GM21619 (cell line): ENCODE measurements around the gene THBS1.

Experiments used
- ATAC-seq: cut with Tn5 transposase; IDR thresholded peaks from one replicate; pipeline ENCODE4 v1.9.1; 2021; ENCODE audit not compliant: unreplicated experiment

Gene THBS1

DNA sequence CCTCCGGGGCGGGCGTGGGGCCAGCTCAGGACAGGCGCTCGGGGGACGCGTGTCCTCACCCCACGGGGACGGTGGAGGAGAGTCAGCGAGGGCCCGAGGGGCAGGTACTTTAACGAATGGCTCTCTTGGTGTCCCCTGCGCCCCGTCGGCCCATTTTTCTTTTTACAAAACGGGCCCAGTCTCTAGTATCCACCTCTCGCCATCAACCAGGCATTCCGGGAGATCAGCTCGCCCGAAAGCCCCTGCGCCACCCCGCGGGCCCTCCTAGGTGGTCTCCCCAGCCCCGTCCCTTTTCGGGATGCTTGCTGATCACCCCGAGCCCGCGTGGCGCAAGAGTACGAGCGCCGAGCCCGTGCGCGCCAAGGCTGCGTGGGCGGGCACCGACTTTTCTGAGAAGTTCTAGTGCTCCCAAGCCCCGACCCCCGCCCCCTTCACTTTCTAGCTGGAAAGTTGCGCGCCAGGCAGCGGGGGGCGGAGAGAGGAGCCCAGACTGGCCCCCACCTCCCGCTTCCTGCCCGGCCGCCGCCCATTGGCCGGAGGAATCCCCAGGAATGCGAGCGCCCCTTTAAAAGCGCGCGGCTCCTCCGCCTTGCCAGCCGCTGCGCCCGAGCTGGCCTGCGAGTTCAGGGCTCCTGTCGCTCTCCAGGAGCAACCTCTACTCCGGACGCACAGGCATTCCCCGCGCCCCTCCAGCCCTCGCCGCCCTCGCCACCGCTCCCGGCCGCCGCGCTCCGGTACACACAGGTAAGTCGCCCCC lies at the start of gene THBS1:
TSS of gene THBS1 (plus strand) at position 595 of the 757 bp plus-strand sequence. CDS start 779 bp downstream, outside the sequence.
- peak; percentile 20 for ATAC-seq

DNA sequence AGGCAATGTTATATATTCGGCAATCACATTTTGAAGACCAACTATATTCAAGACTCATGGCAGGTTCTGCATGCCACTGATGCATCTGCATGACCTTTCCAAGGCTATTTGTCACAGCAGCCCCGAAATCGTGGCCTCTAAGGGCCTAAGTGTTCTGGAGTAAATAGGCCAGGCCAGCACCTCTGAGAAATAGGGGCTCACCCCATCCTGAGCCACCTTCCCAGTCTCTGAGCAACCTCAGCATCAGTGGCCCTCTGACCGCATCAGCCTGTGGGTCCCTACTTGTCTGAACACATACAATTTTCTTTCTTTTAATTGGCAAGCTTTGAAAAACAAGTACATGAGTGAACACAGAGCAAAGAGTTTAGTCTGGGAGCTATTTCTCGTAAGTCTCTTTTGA lies 45.9 kb upstream of the THBS1 start:
- ATAC-seq: no peak

DNA sequence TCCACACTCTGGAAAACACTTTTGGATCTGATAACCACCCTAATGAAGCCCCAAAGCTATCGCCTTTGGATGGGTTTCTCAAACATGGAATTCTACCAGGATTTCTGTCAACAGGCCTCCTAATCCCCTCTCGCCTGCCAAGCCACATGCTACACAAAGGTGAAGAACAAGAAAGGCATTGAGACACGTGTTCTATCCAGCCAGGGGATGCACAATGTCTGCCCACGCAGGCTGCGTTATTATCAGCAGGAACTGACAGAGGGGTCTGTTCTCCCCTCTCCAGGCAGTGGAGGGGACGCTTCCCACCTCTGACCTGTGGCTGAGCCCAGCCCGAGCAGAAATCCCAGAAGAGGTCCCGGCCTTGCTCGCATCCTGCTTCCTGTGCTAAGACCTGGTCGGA lies 45.4 kb upstream of the THBS1 start:
- no peak for ATAC-seq

DNA sequence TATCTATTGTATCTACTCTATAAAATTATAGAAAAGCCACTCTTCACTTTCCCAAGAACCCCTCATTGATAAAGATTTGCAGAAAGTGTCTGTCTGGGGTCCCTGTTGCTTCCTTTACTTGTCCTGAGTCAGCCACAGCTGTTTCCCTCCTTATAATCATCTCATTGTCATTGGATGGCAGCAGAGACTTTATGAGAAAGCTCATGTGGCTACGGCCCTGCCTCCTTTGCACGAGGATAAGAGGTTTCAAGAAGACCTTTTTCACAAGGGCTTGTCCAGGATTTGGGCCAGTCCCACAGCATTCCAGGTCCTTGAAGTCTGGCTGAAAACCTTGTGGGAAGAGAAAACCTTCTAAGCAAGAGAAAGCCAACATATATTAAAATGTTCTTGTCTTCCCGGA lies 41.9 kb upstream of the THBS1 start:
- ATAC-seq: no peak

DNA sequence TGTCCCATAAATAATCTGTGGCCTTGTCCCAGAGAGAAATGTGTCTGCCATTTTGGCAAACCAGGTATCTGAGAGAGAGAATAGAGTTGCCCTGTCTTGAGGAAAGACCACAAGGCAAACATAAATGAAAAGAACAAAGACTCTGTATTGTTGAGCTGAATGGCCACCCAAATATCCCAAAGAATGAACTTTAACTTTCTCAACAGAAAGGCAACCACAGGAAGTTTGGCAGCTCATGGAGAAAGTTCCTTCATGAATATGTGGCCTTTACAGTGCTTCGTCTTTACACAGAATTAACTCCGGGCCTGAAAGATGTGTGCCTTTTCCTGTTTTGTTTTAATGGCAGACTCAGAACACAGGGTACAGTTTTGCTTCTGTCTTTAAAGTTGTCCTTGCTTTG lies 41.4 kb upstream of the THBS1 start:
- no peak for ATAC-seq

DNA sequence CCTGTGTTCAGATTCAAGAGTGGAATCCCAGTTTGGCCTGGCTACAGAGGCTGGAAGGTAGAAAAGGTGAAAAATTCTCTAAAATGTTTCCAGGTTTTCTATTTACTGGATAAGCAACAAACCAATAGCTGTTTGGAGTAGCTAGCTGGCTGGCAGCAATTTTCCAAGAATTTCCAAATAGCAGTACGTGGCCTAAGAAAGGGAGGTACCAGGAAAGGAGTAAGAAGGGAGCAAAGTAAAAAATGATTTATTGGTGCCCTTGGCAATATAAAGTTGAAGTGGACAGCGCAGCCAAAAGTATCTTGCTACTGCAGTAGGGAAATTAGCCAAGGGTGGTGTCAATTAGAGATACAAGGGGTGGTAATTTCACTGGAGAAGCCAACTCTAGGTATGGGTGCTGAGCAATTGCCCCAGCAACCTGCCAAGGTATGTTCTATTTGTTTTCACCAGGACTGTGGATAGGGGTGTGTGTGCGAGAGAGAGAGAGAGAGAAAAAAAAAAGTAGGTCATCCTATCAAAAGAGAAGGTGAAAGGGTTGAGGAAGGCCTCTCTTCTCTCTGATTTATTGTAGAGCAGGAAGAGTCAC lies 40.8 kb upstream of the THBS1 start:
- no peak for ATAC-seq

DNA sequence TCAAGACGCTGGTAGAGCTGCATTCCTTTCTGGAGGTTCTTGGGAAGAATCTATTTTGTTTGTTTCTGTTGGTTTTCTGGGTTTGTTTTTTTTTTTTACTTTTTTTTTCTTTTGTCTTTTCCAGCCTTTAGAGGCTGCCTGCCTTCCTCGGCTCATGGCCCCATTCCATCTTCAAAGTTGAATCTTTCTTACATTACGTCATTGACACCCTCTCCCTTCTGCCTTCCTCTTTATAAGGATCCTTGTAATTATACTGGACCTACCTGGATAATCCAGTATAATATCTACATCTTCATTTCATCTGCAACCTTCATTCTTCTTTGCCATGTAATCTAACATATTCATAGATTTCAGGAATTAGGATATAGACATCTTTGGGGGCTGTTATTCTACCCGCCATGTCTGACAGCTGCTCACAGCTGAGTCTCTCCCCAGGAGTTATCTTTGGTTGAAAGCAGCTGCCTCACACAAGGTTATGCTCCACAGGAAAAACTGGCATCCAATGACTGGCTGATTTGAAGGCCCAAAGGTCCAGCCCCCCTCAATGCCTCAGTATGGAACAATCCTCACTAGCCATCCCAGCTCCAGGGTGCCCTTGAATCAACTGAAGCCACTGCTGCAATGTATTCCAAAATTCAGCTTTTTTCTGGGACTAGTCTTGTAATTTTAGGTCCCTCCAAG lies 38.4 kb upstream of the THBS1 start:
- no peak for ATAC-seq

DNA sequence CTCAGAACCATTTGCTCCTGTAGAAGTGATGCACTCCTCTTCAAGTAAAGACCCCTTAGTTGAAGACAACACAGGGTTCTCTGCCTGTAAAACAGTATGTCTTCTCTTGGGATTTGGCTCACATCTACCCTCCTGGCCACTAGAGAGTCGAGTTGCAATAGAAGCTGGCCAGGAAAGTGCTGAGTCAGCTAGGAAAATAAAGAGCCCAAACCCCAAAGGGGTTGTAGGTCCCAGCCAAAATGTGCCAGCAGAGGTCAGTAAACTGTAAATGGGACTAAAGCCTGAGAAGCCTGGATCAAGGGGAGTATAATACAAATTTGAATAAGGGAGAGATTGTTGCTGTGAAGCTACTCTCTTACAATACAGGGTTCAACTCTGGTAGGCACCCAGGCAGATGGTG lies 37.2 kb upstream of the THBS1 start:
- no peak for ATAC-seq

DNA sequence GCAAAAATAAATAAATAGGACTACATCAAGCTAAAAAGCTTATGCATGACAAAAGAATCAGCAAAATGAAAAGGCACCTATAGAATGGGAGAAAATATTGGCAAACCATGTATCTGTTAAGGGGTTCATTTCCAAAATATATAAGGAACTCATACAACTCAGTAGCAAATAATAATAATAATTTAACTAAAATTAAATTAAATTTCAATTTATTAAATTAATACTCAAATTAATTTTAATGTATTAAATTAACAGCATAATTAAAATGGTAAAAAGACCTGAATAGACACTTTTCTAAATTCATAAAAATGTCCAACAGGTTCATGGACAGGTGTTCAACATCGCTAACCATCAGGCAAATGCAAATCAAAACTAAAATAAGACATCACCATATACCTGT lies 34.0 kb upstream of the THBS1 start:
- ATAC-seq: no peak

DNA sequence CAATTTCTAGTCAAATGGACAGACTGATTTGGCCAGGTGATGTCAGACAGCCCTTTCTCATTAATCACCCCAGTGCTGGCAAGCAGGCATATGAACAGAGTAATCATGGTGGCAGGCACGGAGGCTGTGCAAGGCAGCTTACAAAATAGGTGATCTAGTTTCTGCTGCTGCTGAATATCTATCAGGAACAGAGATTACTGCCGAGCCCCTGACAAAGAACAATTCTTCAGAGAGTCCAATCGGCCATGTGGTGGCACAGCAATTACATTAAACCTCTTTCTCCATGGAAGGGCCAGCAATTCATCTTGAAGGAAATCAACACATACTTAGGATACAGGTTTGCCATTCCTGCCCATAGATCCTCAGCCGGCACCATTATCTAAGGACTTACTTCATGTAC lies 32.3 kb upstream of the THBS1 start:
- ATAC-seq: no peak

DNA sequence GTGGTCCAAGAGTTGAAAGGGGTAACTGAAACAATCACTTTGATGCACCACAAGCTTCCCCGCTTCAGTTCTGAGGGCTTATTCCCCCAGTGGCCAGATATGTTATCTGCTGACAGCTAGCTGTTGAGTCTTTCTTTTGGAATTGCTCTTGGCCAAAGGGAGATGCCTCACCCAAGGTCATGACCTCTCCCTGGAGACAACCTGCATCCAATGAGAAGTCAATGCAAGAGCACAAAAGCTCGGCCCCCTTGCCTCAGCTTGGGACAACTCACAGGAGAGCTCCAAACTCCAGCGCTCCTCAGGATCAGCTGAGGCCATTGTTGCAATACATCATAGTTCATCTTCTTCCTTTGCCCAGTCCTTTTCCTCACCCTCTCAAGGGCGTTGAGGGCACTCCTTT lies 31.0 kb upstream of the THBS1 start:
- ATAC-seq: no peak

DNA sequence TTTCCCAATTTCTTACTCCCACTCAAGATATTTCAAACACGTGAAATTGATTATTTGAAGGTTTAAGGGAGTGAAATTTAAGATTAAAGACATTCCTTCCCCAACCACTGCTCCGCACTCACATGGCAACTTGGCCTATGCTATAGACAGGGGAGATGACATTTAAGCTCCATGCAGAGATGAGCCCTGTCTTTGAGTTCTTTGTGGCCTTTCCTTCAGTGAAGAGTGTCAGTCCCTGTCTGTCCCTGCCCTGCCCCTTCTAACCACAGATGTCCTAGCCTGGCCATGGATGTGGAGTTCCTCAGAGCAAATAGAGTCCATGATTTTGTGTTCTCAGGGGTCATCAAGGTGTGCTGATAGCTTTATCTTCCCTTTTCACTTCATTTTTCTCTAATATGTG lies 29.4 kb upstream of the THBS1 start:
- ATAC-seq: no peak

DNA sequence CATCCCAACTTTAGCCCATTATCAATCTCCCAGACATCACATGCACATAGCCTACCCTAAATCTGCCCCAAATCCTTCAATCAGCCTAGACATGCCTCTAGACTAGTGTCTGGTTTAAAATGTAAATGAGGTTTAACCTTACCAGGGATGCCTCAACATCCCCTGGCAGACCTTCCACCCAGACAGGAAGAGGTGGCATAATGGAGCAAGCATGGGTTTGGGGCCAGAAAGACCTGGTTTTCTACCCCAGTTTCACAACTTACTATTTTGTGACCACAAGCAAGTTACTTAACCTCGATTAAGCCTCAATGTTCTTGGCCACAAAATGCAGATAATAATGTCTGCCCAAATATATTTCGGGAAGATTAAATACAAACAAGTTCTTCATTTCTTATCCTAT lies 28.3 kb upstream of the THBS1 start:
- no peak for ATAC-seq

DNA sequence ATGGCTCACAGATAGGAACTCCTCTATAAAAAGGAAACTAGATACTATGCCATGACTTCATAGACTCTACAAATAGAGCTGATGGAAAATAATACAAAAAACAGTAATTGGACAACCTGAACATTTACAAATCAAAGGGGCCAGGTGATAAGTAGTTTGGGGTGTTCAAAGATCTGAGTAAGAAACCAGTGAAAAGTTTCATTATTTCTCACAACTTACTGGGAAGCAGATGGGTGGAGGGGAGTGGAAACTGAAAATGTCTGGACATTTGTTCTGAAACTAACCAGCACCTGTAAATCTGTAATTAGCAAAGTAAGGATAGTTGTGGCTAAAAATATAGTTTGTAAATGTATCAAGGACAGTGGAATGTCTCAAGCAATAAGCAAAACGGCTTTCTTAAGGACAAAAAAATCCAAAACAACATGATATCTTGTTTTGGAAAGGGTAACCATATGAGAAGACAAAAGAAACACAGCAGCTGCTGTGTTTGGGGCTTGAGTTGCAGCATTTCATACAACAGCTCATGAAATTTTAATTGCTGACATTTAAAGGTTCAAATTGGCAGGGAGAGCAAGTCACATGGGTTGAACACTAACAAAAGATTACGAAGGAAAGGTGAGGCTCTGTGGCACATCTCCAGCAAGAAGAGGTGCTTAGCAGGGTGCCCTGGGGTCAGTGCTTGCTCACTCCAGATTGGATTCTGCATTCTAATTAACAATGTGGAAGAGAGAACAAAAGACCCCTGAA lies 26.8 kb upstream of the THBS1 start:
- ATAC-seq: no peak

DNA sequence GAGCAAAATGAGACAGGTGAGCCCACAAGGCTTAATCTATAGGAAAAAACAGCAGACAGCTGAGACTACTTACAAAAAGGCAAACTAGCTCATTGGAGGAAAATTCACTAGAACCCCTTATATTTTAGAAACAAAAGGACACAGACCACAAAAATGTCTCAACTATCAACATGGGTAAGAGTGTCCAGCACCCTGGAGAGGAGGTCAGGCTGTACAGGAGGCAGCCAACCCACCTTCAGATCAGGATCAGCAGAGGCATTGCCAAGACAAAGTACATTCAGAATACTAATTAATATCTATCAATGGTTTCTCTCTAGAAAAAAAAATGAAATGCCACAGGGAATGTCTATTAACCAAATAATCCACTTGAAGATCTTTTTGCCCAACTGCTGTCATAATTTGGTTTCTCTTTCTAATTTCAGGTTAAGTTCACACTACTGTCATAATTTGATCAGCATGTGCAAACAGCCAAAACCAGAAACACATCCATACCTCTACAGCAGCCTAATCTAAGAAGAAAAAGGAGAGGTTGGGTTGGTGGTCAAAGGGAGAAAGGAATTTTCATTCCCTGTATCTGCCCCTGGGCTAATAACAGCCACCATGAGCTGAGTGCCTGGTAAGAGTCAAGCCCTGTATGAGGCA lies 26.0 kb upstream of the THBS1 start:
- ATAC-seq: no peak

DNA sequence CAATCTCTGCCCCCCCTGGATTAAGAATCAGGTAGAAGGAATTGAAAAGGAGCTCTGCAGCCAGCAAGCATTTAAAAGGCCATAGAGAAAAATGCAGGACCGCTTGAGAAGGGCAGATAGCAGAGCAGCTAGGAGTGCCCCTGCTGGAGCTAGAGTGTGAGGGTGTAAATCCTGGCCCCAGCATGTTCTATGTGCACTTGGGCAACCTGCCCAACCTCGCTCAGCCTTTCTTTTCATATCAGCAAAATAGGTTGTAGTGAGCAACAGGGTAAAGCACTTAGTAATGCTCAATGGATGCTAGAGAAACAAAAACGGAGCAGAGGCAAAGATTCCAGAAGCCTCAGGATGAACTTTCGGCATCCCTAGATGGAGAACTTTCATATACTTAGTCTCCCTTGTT lies 25.0 kb upstream of the THBS1 start:
- ATAC-seq: no peak

DNA sequence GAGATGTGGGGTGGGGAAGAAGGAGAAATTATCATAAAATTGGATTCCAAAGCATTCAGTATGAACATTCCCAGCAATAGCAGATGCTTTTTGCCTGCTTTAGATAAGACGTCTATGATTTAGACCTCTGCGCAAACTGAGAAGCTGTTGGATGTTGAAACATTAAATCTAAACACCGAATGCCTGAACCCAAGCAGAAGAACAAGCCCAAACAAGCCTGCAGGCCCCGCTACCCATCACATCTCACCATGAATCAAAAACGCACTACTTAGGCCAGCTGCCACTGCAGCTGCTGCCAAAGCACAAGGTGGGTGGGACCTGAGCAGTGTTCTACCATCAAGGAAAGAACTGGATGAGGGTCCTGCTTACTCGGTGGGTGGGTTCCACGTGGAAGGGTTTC lies 24.4 kb upstream of the THBS1 start:
- ATAC-seq: no peak

DNA sequence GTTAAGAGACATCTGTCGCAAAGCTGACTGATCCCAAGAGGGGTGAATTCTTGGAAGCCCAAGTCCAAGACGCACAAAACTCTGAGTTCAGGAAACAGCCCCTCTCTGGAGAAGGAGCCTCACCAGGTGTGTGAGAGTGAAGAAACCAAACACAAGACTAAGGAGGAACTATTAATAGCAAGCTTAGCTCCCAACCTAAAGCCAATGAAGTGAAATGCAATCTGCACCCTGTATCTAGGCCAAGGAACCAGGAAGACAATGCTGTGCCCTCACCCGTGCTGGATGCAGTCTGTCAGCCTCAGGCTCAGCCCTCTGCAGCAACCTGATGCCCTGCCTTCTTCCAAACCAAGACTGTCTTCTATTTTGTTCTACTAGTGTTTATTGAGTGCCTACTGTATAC lies 22.5 kb upstream of the THBS1 start:
- no peak for ATAC-seq

DNA sequence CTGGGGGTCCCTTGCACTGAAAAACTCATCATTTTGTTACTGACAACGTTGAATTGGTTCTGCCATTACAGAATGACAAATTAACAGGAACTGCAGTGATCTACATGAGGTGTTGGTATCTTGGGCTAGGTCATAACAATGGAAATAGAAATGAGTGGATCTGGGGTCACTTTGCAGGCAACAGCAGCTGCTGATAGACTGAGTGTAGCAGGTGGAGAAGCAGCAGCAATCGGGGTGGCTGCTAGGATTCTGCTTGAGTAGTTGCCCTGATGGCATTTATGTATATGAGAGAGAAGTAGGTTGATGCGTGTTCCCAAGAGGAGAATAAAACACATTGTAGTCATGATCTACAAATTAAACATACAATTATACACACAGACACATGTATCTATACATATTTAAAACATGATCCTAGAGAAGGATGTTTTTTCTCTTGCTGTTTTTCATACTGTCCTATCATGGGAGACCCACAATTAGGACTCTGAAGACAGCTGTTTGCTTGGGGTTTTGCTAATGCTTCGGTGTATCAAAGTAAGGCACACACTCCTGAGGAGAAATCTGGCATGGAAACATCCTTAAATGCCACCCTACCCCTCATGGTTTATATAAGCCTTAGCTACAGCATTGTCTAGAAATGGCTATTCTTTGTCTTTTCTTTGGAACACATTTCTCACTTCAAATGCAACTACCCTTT lies 15.8 kb upstream of the THBS1 start:
- no peak for ATAC-seq

DNA sequence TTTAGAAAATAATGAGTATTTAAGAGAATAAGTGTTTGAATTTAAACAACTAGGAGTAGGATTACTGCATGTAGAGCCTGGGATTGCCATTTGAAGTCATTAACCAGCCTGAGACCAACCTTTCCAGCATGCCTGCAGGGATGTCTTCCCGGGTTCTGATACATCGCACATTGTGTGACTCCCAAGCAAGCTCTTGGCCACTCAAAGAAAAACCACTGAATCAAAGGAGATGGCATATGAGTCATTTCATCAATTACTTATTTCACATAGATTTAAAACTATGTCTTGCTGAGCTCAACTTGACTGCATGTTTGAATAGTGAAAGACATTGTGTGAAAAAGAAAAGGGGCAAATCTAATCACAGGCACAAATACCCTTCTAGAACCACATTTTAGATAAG lies 15.0 kb upstream of the THBS1 start:
- no peak for ATAC-seq

DNA sequence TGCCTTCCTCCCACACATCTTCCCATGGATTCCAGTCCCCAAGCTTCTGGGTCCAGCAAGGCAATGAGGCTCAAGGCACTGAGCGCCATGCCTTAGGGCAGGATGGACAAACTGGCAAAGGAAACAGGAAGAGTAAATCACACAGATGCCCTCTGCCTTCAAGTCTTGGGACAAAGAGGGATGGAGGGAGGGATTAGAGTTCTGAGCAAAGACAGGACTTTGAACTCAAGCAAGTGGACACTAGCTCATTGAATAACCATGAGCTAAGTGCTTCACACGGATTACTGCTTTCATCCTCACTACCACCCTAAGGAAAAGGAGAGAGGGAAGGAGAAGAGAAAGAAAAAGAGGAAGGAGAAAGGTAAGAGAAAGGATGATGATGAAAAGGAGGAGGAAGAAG lies 7.6 kb upstream of the THBS1 start:
- ATAC-seq: no peak
